Epithelial cell of esophagus (primary cell): ENCODE data around the gene ATP5F1B.

Experiments
- DNase-seq: peaks from one replicate; pipeline ENCODE4 v3.0.0; 2010; ENCODE audit warnings: low read depth
- H3K4me3 ChIP-seq: 2 replicates; pipeline ENCODE4 v1.5.1; 2011; ENCODE audit warnings: mild to moderate bottlenecking, low read length, control low read depth
- CTCF ChIP-seq: IDR thresholded peaks from 2 replicates; pipeline ENCODE4 v1.5.1; 2011; ENCODE audit warnings: low read depth, mild to moderate bottlenecking, low read length, control low read depth, inconsistent platforms; ENCODE audit not compliant: insufficient read depth; ENCODE audit errors: missing control alignments

ATP5F1B gene

GRCh38 chr12:56645201-56645716 lies 525 bp downstream of the ATP5F1B start:
- no peak for DNase-seq
- no peak for TF ChIP-seq CTCF
- peak overlapping the region; percentile 100 for H3K4me3 ChIP-seq

- H3K4me3 ChIP-seq, result peak overlapping the region; percentile 100
- DNase-seq, result no peak
- TF ChIP-seq CTCF, result no peak
Measured at GRCh38 chr12:56644654-56645053, 1.1 kb downstream of the ATP5F1B start.

GRCh38 chr12:56641219-56641618 lies 4.6 kb downstream of the ATP5F1B start:
- TF ChIP-seq CTCF, result no peak
- DNase-seq, result no peak
- H3K4me3 ChIP-seq, result no peak overlapping the region

DNA sequence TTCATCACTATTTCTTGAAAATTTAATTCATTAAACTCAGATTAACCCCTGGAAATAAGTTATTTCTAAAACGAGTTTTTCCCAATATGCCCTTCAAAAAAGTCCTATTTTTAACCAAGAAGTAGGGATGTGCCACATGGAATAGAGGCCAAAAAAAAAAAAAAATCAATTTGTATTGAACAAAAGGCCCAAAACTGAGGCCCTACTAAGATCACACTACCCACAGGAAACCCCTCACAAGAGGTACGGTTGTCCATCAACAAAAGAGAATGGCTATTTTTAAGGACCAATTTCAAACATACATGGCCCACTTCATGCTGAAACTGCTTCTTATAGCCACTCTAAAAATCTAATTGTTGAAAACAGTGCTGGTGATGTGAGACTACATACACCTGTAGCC lies 8.2 kb downstream of the ATP5F1B start:
- no peak for DNase-seq
- TF ChIP-seq CTCF, result no peak
- H3K4me3 ChIP-seq, result no peak overlapping the region

GRCh38 chr12:56636675-56637540 lies 8.9 kb downstream of the ATP5F1B start:
- DNase-seq, result peak; percentile 100
- peak overlapping the region; percentile 97 for H3K4me3 ChIP-seq
- peak; percentile 70 for TF ChIP-seq CTCF

GRCh38 chr12:56635806-56636674 lies 9.7 kb downstream of the ATP5F1B start:
- H3K4me3 ChIP-seq, result peak overlapping the region; percentile 97
- no peak for TF ChIP-seq CTCF
- peak; percentile 93 for DNase-seq
